HCT116 (cell line): Measurements from ENCODE around the gene RRAS2. TPM values are rescaled to one million over a fixed set of nuclear protein-coding genes. Genes with fewer than 3 reads are reported as not detected.

ENCODE experiments used
- ATAC-seq: fragments of 200-7000 bp; cut with Tn5 transposase; 2 replicates; pipeline ENCODE4 v1.9.1; 2020; ENCODE audit warnings: mild to moderate bottlenecking, moderate library complexity
- BruUV-seq: library from RNA; stranded (reverse); fragments of 400-500 nt; replicated peaks from 2 replicates; lab custom pipeline; 2021; lab: Mats Ljungman, UMichigan
- CTCF ChIA-PET: fragments of 300-600 bp; sonication (Branson Sonifier 250); formaldehyde crosslinking; loops from one replicate; lab custom pipeline; 2021; ENCODE audit warnings: antibody characterized with exemption; lab: Charles Lee
- POLR2A ChIA-PET: fragments of 300-600, 350-600 bp; sonication (Branson Sonifier 250); formaldehyde crosslinking; loops from one replicate; lab custom pipeline; 2021; ENCODE audit warnings: antibody characterized with exemption; lab: Charles Lee
- RAD21 ChIA-PET, 2 experiments: fragments of 300-600 bp; sonication (Branson Sonifier 250); formaldehyde crosslinking; loops; one replicate each; lab custom pipeline; 2023; ENCODE audit warnings: low total read pairs in 2 of 2; ENCODE audit not compliant: uncharacterized antibody in 2 of 2, unreplicated experiment in 2 of 2, low non-redundant PET in 1 of 2; lab: Charles Lee
- DNase-seq: peaks from one replicate; pipeline ENCODE4 v3.0.0-alpha.2; 2010; ENCODE audit warnings: low read depth, low spot score
- H2AFZ ChIP-seq: fragments of 200-600 bp; shearing (Covaris generic), sonication (generic); 2 replicates; pipeline ENCODE4 v1.6.1; 2017; ENCODE audit warnings: low read depth, mixed run types, mixed read lengths, antibody characterized with exemption, low read length; ENCODE audit not compliant: poor library complexity, severe bottlenecking
- H3K27ac ChIP-seq: 2 replicates; pipeline ENCODE4 v1.5.1; 2012; ENCODE audit warnings: low read depth, low read length
- H3K27me3 ChIP-seq: fragments of 200-600 bp; sonication (generic); 2 replicates; pipeline ENCODE4 v1.6.1; 2016; ENCODE audit warnings: mixed run types, low read length, mixed read lengths; ENCODE audit not compliant: insufficient read depth
- H3K36me3 ChIP-seq, 2 experiments: fragments of 200-500 bp in 1 of 2; fragments of 200-600 bp in 1 of 2; sonication (Bioruptor generic) in 1 of 2; sonication (generic) in 1 of 2; 2 replicates each; pipeline versions ENCODE4 v1.5.1 to v1.6.1; 2014 to 2016; ENCODE audit warnings: low read length in 2 of 2, inconsistent platforms in 1 of 2, mixed read lengths in 1 of 2, mixed run types in 1 of 2; ENCODE audit not compliant: insufficient read depth in 2 of 2, control insufficient read depth in 1 of 2
- H3K4me1 ChIP-seq, 2 experiments: fragments of 200-600 bp in 1 of 2; sonication (generic) in 1 of 2; 2 replicates each; pipeline versions ENCODE4 v1.5.1 to v1.6.1; 2012 to 2017; ENCODE audit warnings: low read length in 2 of 2, inconsistent platforms in 1 of 2, mild to moderate bottlenecking in 1 of 2, mixed read lengths in 1 of 2, mixed run types in 1 of 2, moderate library complexity in 1 of 2; ENCODE audit not compliant: insufficient read depth in 2 of 2, control insufficient read depth in 1 of 2
- H3K4me2 ChIP-seq: fragments of 200-600 bp; sonication (generic); 2 replicates; pipeline ENCODE4 v1.6.1; 2017; ENCODE audit warnings: mixed run types, low read length, mixed read lengths
- H3K4me3 ChIP-seq, 2 experiments: fragments of 200-600 bp in 1 of 2; sonication (generic) in 1 of 2; replicated peaks in 1 of 2; 2 replicates each; pipeline ENCODE4 v1.5.1; 2011 to 2016; ENCODE audit warnings: low read length in 2 of 2, control low read depth in 1 of 2, low read depth in 1 of 2, mild to moderate bottlenecking in 1 of 2, mixed read lengths in 1 of 2, mixed run types in 1 of 2
- H3K79me2 ChIP-seq: fragments of 200-600 bp; sonication (generic); 2 replicates; pipeline ENCODE4 v1.6.1; 2017; ENCODE audit warnings: mild to moderate bottlenecking, mixed run types, low read length, moderate library complexity, mixed read lengths; ENCODE audit not compliant: insufficient read depth
- H3K9ac ChIP-seq: fragments of 200-600 bp; sonication (generic); 2 replicates; pipeline ENCODE4 v1.6.1; 2016; ENCODE audit warnings: low read length, mixed read lengths
- H3K9me2 ChIP-seq: fragments of 200-600 bp; sonication (generic), shearing (Covaris generic); 2 replicates; pipeline ENCODE4 v1.6.1; 2017; ENCODE audit warnings: mixed run types, mild to moderate bottlenecking, moderate library complexity; ENCODE audit not compliant: insufficient read depth
- H3K9me3 ChIP-seq, 2 experiments: fragments of 200-500 bp in 1 of 2; fragments of 200-600 bp in 1 of 2; sonication (Bioruptor generic) in 1 of 2; sonication (generic) in 1 of 2; 2 replicates each; pipeline ENCODE4 v1.6.1; 2014 to 2017; ENCODE audit warnings: low read length in 2 of 2, mixed read lengths in 2 of 2, inconsistent platforms in 1 of 2, low read depth in 1 of 2, mild to moderate bottlenecking in 1 of 2, mixed run types in 1 of 2, moderate library complexity in 1 of 2; ENCODE audit not compliant: control insufficient read depth in 1 of 2, insufficient read depth in 1 of 2
- H4K20me1 ChIP-seq: fragments of 200-600 bp; sonication (generic), shearing (Covaris generic); 2 replicates; pipeline ENCODE4 v1.6.1; 2017; ENCODE audit warnings: mixed run types, mild to moderate bottlenecking, moderate library complexity; ENCODE audit not compliant: insufficient read depth
- CBX3 ChIP-seq: IDR thresholded peaks from 2 replicates; pipeline ENCODE4 v1.6.1; 2012; ENCODE audit warnings: low read depth
- EGR1 ChIP-seq: IDR thresholded peaks from 2 replicates; pipeline ENCODE4 v1.6.1; 2012; ENCODE audit warnings: low read depth
- ELF1 ChIP-seq: IDR thresholded peaks from 2 replicates; pipeline ENCODE4 v1.6.1; 2012; ENCODE audit warnings: low read depth, borderline replicate concordance
- EZH2 ChIP-seq: fragments of 200-600 bp; sonication (generic); IDR thresholded peaks from 2 replicates; pipeline ENCODE4 v1.6.1; 2017; ENCODE audit warnings: antibody characterized with exemption, mixed run types
- JUND ChIP-seq: IDR thresholded peaks from 2 replicates; pipeline ENCODE4 v1.6.1; 2012
- SIN3A ChIP-seq: IDR thresholded peaks from 2 replicates; pipeline ENCODE4 v1.6.1; 2012; ENCODE audit warnings: low read depth
- SP1 ChIP-seq: IDR thresholded peaks from 2 replicates; pipeline ENCODE4 v1.6.1; 2012; ENCODE audit warnings: low read depth
- TCF7L2 ChIP-seq: IDR thresholded peaks from 2 replicates; pipeline ENCODE4 v1.7.0; 2011; ENCODE audit warnings: borderline replicate concordance, inconsistent platforms; ENCODE audit not compliant: insufficient read depth, insufficient read length; ENCODE audit errors: extremely low read depth
- YY1 ChIP-seq: IDR thresholded peaks from 2 replicates; pipeline ENCODE4 v1.6.1; 2011; ENCODE audit warnings: low read length, low read depth, moderate library complexity, mild to moderate bottlenecking; ENCODE audit not compliant: insufficient replicate concordance; ENCODE audit errors: extremely low read depth
- ZNF274 ChIP-seq: fragments of 200-500 bp; sonication (Bioruptor generic); IDR thresholded peaks from 2 replicates; pipeline ENCODE4 v1.6.1; 2014; ENCODE audit warnings: mild to moderate bottlenecking, low read depth, low read length, inconsistent platforms
- intact Hi-C: fragments of 100-400 bp; cut with micrococcal nuclease; formaldehyde crosslinking; loops from 2 replicates; pipeline ENCODE4 v1.10.0; 2022
- total RNA-seq: library from RNA; stranded (reverse); gene quantifications from one replicate; pipeline ENCODE4 v1.2.1, GENCODE V29; 2021; ENCODE audit not compliant: unreplicated experiment
- TF ChIP-seq, protein P1 (sequence below), 3 experiments: fragments of 200-600 bp in 1 of 3; sonication (generic) in 1 of 3; IDR thresholded peaks in 2 of 3; conservative IDR thresholded peaks in 1 of 3; 2 replicates each; pipeline ENCODE4 v1.5.1; 2012 to 2017; ENCODE audit warnings: low read depth in 2 of 3, low read length in 2 of 3, antibody characterized with exemption in 1 of 3, borderline replicate concordance in 1 of 3, control low read depth in 1 of 3, mild to moderate bottlenecking in 1 of 3, mixed read lengths in 1 of 3, mixed run types in 1 of 3, moderate library complexity in 1 of 3; ENCODE audit not compliant: insufficient read depth in 1 of 3
- TF ChIP-seq, protein P2 (sequence below): IDR thresholded peaks from 2 replicates; pipeline ENCODE4 v1.6.1; 2012; ENCODE audit warnings: low read depth
- TF ChIP-seq, protein P3 (sequence below): IDR thresholded peaks from 2 replicates; pipeline ENCODE4 v1.6.1; 2012
- TF ChIP-seq, protein P4 (sequence below): IDR thresholded peaks from 2 replicates; pipeline ENCODE4 v1.6.1; 2012

RRAS2 gene
- total RNA-seq, 1 experiment from 2014 or later: 54.5 TPM

DNA sequence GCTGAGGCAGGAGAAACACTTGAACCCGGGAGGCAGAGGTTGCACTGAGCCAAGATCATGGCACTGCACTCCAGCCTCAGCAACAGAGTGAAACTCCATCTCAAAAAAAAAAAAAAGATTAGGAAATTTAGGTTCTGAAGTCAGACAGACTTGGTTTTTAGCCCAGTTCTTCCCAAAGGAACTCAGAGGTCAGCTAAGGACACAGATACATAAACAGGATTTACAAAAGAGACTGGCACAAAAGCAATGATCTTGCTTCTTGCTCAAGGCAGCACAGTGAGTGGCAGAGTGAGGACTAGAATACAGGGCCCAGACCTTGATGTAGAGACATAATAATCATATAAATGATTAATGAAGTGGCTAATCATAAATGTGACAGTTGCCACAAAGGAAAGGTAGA is 25.4 kb upstream of the RRAS2 start (continued):
- TF ChIP-seq, protein P1, sequence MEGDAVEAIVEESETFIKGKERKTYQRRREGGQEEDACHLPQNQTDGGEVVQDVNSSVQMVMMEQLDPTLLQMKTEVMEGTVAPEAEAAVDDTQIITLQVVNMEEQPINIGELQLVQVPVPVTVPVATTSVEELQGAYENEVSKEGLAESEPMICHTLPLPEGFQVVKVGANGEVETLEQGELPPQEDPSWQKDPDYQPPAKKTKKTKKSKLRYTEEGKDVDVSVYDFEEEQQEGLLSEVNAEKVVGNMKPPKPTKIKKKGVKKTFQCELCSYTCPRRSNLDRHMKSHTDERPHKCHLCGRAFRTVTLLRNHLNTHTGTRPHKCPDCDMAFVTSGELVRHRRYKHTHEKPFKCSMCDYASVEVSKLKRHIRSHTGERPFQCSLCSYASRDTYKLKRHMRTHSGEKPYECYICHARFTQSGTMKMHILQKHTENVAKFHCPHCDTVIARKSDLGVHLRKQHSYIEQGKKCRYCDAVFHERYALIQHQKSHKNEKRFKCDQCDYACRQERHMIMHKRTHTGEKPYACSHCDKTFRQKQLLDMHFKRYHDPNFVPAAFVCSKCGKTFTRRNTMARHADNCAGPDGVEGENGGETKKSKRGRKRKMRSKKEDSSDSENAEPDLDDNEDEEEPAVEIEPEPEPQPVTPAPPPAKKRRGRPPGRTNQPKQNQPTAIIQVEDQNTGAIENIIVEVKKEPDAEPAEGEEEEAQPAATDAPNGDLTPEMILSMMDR (IDR thresholded peaks at IDR 0.05 in 2 of 3, conservative IDR thresholded peaks at IDR 0.05 in 1 of 3; ENCODE audit: borderline replicate concordance in 1 of 3, insufficient read depth in 1 of 3, low read depth in 2 of 3, low read length in 2 of 3): no peak
- no peak for TF ChIP-seq EGR1
- TF ChIP-seq TCF7L2: no peak
- no peak for TF ChIP-seq SIN3A
- TF ChIP-seq CBX3: no peak
- TF ChIP-seq, protein P2, sequence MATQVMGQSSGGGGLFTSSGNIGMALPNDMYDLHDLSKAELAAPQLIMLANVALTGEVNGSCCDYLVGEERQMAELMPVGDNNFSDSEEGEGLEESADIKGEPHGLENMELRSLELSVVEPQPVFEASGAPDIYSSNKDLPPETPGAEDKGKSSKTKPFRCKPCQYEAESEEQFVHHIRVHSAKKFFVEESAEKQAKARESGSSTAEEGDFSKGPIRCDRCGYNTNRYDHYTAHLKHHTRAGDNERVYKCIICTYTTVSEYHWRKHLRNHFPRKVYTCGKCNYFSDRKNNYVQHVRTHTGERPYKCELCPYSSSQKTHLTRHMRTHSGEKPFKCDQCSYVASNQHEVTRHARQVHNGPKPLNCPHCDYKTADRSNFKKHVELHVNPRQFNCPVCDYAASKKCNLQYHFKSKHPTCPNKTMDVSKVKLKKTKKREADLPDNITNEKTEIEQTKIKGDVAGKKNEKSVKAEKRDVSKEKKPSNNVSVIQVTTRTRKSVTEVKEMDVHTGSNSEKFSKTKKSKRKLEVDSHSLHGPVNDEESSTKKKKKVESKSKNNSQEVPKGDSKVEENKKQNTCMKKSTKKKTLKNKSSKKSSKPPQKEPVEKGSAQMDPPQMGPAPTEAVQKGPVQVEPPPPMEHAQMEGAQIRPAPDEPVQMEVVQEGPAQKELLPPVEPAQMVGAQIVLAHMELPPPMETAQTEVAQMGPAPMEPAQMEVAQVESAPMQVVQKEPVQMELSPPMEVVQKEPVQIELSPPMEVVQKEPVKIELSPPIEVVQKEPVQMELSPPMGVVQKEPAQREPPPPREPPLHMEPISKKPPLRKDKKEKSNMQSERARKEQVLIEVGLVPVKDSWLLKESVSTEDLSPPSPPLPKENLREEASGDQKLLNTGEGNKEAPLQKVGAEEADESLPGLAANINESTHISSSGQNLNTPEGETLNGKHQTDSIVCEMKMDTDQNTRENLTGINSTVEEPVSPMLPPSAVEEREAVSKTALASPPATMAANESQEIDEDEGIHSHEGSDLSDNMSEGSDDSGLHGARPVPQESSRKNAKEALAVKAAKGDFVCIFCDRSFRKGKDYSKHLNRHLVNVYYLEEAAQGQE: no peak
- no peak for TF ChIP-seq YY1

DNA sequence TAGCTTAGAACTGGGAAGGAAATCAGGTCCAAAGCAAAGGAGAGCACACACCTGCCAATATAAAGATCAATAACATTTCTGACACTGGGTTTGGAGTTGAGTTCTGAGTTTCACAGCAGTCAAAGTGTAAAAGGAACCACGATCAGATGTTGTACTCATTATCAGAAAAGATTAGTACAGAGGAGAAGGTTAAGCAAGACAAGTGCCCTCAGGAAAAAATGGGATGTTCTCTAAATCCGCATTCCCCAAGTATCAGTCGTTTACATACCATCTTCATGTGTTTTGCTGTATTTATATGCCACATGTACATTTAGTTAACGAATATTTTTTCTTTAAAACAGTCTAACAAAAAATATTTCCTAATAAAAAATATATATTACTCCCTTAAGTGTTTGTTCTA is 23.0 kb upstream of the RRAS2 start:
- peak overlapping the region; percentile 96 for H3K4me2 ChIP-seq
- DNase-seq: no peak
- H3K36me3 ChIP-seq: no peaks in the 10 kb centered on the region
- H3K9me2 ChIP-seq: no peaks in the 10 kb centered on the region
- no peak overlapping the region for H3K9ac ChIP-seq
- no peaks in the 10 kb centered on the region for H3K79me2 ChIP-seq
- peak overlapping the region; percentile 84 for H2AFZ ChIP-seq
- BruUV-seq: no TSS peak
- RAD21 ChIA-PET: no interaction called here
- no peaks in the 10 kb centered on the region for H4K20me1 ChIP-seq
- CTCF ChIA-PET: no interaction called here
- no peak for ATAC-seq
- H3K4me1 ChIP-seq: peaks cover 4 to 16% of the 10 kb centered on the region in 2 experiments; a peak in 2 of 4 replicates
- TF ChIP-seq EZH2: no peak
- TF ChIP-seq TCF7L2: no peak
- TF ChIP-seq, protein P3, sequence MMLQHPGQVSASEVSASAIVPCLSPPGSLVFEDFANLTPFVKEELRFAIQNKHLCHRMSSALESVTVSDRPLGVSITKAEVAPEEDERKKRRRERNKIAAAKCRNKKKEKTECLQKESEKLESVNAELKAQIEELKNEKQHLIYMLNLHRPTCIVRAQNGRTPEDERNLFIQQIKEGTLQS: no peak
- TF ChIP-seq JUND: no peak
- TF ChIP-seq SP1: no peak
- TF ChIP-seq, protein P1 (IDR thresholded peaks at IDR 0.05 in 2 of 3, conservative IDR thresholded peaks at IDR 0.05 in 1 of 3; ENCODE audit: borderline replicate concordance in 1 of 3, insufficient read depth in 1 of 3, low read depth in 2 of 3, low read length in 2 of 3): no peak
- no peak for TF ChIP-seq ELF1
- TF ChIP-seq ZNF274: no peak
- TF ChIP-seq, protein P4, sequence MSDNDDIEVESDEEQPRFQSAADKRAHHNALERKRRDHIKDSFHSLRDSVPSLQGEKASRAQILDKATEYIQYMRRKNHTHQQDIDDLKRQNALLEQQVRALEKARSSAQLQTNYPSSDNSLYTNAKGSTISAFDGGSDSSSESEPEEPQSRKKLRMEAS: no peak
- POLR2A ChIA-PET: no interaction called here
- no peak overlapping the region for H3K4me3 ChIP-seq
- H3K27ac ChIP-seq: no peak overlapping the region
- no peaks in the 10 kb centered on the region for H3K9me3 ChIP-seq
- H3K27me3 ChIP-seq: no peaks in the 10 kb centered on the region
- intact Hi-C loops: no loop called here
